Natural killer cell (primary cell): ENCODE results near the gene ZNF148. TPM values are rescaled to one million over a fixed set of nuclear protein-coding genes. Genes with fewer than 3 reads are reported as not detected.

ENCODE experiments used
- ATAC-seq, 3 donors: fragments of 150-1000 bp in 2 of 3; fragments of 200-7000 bp in 1 of 3; cut with Tn5 transposase; 1 replicate in 1 of 3; 2 replicates in 2 of 3; pipeline ENCODE4 v1.10.0; 2021; ENCODE audit warnings: mild to moderate bottlenecking in 2 of 3, moderate library complexity in 2 of 3
- DNase-seq, 2 donors: peaks; one replicate each; pipeline versions ENCODE4 v3.0.0 to v3.0.0-alpha.2; 2013 to 2021; ENCODE audit warnings: mixed read lengths in 1 of 2
- H3K27ac ChIP-seq: one replicate; pipeline ENCODE4 v1.5.1; 2013; ENCODE audit warnings: mild to moderate bottlenecking, low read length
- H3K27me3 ChIP-seq: one replicate; pipeline ENCODE4 v1.6.1; 2013; ENCODE audit warnings: low read length; ENCODE audit not compliant: control insufficient read depth, insufficient read depth
- H3K36me3 ChIP-seq: one replicate; pipeline ENCODE4 v1.6.1; 2013; ENCODE audit warnings: low read length; ENCODE audit not compliant: control insufficient read depth, insufficient read depth
- H3K4me1 ChIP-seq: one replicate; pipeline ENCODE4 v1.6.1; 2013; ENCODE audit warnings: low read length; ENCODE audit not compliant: control insufficient read depth, insufficient read depth
- H3K4me3 ChIP-seq: one replicate; pipeline ENCODE4 v1.5.1; 2013; ENCODE audit warnings: low read length
- H3K9me3 ChIP-seq: one replicate; pipeline ENCODE4 v1.6.1; 2013; ENCODE audit warnings: low read length; ENCODE audit not compliant: control insufficient read depth, insufficient read depth
- H3K27ac Mint-ChIP-seq, 2 donors: one replicate each; pipeline ENCODE4 v1.8.0; 2022; ENCODE audit warnings: mild to moderate bottlenecking in 2 of 2, mixed read lengths in 2 of 2, moderate library complexity in 1 of 2
- H3K27me3 Mint-ChIP-seq, 2 donors: one replicate each; pipeline ENCODE4 v1.8.0; 2022; ENCODE audit warnings: low read depth in 2 of 2, mixed read lengths in 2 of 2
- H3K36me3 Mint-ChIP-seq: one replicate; pipeline ENCODE4 v1.8.0; 2022; ENCODE audit warnings: mixed read lengths
- H3K4me1 Mint-ChIP-seq, 2 donors: one replicate each; pipeline ENCODE4 v1.8.0; 2022; ENCODE audit warnings: mixed read lengths in 2 of 2
- H3K4me3 Mint-ChIP-seq: one replicate; pipeline ENCODE4 v1.8.0; 2022; ENCODE audit warnings: mild to moderate bottlenecking, moderate library complexity, mixed read lengths
- H3K9me3 Mint-ChIP-seq, 2 donors: one replicate each; pipeline ENCODE4 v1.8.0; 2022; ENCODE audit warnings: mixed read lengths in 2 of 2
- CTCF ChIP-seq: fragments of 200-600 bp; IDR thresholded peaks from one replicate; pipeline ENCODE4 v1.8.0; 2022; ENCODE audit warnings: antibody characterized with exemption
- WGBS: methylation state at CpG from one replicate; pipeline ENCODE4 v1.1.7; 2013; ENCODE audit warnings: missing lambda C conversion rate; ENCODE audit not compliant: insufficient coverage; 5-methylcytosine and 5-hydroxymethylcytosine counted together
- intact Hi-C: fragments of 100-400 bp; cut with micrococcal nuclease; formaldehyde crosslinking; loops from one replicate; pipeline ENCODE4 v1.14.2; 2022
- total RNA-seq, 4 donors: library from RNA; stranded (reverse); fragments of 120-200 nt in 1 of 4; gene quantifications; one replicate each; pipeline versions ENCODE4 v1.2.3 to v1.2.4, GENCODE V29; 2013 to 2022

The ZNF148 gene
- total RNA-seq, 3 donors from 2014 or later (not counting 1 experiment from before 2014, with no cell fraction given), result 61.1 to 72.5 (median 62.8) TPM

- TF ChIP-seq CTCF, result no peak
These were observed 43.9 kb downstream of the ZNF148 start for GRCh38 chr3:125331243-125331642.

GRCh38 chr3:125326957-125327356 lies 48.2 kb downstream of the ZNF148 start:
- no peaks in the 10 kb centered on the region for H3K27me3 Mint-ChIP-seq
- no peak overlapping the region for H3K4me3 Mint-ChIP-seq
- peaks cover 0 to 24% of the 10 kb centered on the region in 2 donors for H3K4me1 Mint-ChIP-seq
- peaks cover 4% of the 10 kb centered on the region for H3K9me3 ChIP-seq
- H3K36me3 Mint-ChIP-seq, result peaks cover 14% of the 10 kb centered on the region
- H3K9me3 Mint-ChIP-seq, result peaks cover 2 to 3% of the 10 kb centered on the region in 2 donors
- no peaks in the 10 kb centered on the region for H3K27me3 ChIP-seq
- no peaks in the 10 kb centered on the region for H3K4me1 ChIP-seq
- TF ChIP-seq CTCF, result no peak
- ATAC-seq, result no peak
- WGBS, result 100% methylated on average over 2 of the region's 4 CpGs
- H3K27ac ChIP-seq, result no peak overlapping the region
- peak overlapping the region in 1 of 2 donors; percentile 4 for H3K27ac Mint-ChIP-seq
- no peak for DNase-seq
- H3K4me3 ChIP-seq, result no peak overlapping the region
- peaks cover 15% of the 10 kb centered on the region for H3K36me3 ChIP-seq
- intact Hi-C loops, result no loop called here

More at GRCh38 chr3:125331243-125331642, 43.9 kb downstream of the ZNF148 start:
- no peaks in the 10 kb centered on the region for H3K27me3 Mint-ChIP-seq
- H3K36me3 Mint-ChIP-seq, result no peaks in the 10 kb centered on the region
- H3K4me3 ChIP-seq, result no peak overlapping the region
- H3K27ac Mint-ChIP-seq, result peak overlapping the region; percentile 34 to 38
- no peak overlapping the region for H3K4me3 Mint-ChIP-seq
- H3K27ac ChIP-seq, result no peak overlapping the region
- intact Hi-C loops, result no loop called here
- H3K9me3 ChIP-seq, result no peaks in the 10 kb centered on the region
- H3K4me1 ChIP-seq, result no peaks in the 10 kb centered on the region
- no peak for ATAC-seq
- peaks cover 23 to 42% of the 10 kb centered on the region in 2 donors for H3K4me1 Mint-ChIP-seq
- DNase-seq, result no peak
- no peaks in the 10 kb centered on the region for H3K27me3 ChIP-seq
- H3K9me3 Mint-ChIP-seq, result peaks cover 2 to 6% of the 10 kb centered on the region in 2 donors
- peaks cover 6% of the 10 kb centered on the region for H3K36me3 ChIP-seq

- H3K27ac Mint-ChIP-seq, result peak overlapping the region in 1 of 2 donors; percentile 11
- Histone ChIP-seq H3K4me1 (no peaks in the 10 kb centered on the region), H3K36me3 (peaks cover 15% of the 10 kb centered on the region), H3K9me3 (peaks cover 4% of the 10 kb centered on the region), H3K27me3 (no peaks in the 10 kb centered on the region), H3K27ac (no peak overlapping the region), H3K4me3 (no peak overlapping the region)
- H3K4me1 Mint-ChIP-seq, result peaks cover 0 to 15% of the 10 kb centered on the region in 2 donors
- H3K9me3 Mint-ChIP-seq, result peaks cover 2 to 3% of the 10 kb centered on the region in 2 donors
- intact Hi-C loops, result no loop called here
- DNase-seq (no peak), ATAC-seq (no peak)
- H3K4me3 Mint-ChIP-seq, result no peak overlapping the region
- no peaks in the 10 kb centered on the region for H3K27me3 Mint-ChIP-seq
- TF ChIP-seq CTCF, result no peak
- peaks cover 14% of the 10 kb centered on the region for H3K36me3 Mint-ChIP-seq
These were observed 49.4 kb downstream of the ZNF148 start for GRCh38 chr3:125325746-125326145.

GRCh38 chr3:125324341-125324740 lies 50.8 kb downstream of the ZNF148 start:
- DNase-seq, result no peak
- peaks cover 0 to 15% of the 10 kb centered on the region in 2 donors for H3K4me1 Mint-ChIP-seq

More at GRCh38 chr3:125324341-125324740, 50.8 kb downstream of the ZNF148 start:
- Histone ChIP-seq H3K27ac (no peak overlapping the region), H3K36me3 (peaks cover 11% of the 10 kb centered on the region), H3K4me1 (no peaks in the 10 kb centered on the region), H3K27me3 (no peaks in the 10 kb centered on the region), H3K9me3 (peaks cover 4% of the 10 kb centered on the region), H3K4me3 (no peak overlapping the region)
- Mint-ChIP-seq H3K9me3 (peaks cover 2 to 3% of the 10 kb centered on the region in 2 donors), H3K36me3 (peaks cover 14% of the 10 kb centered on the region), H3K27me3 (no peaks in the 10 kb centered on the region), H3K27ac (peak overlapping the region in 1 of 2 donors; percentile 11), H3K4me3 (no peak overlapping the region)
- 100% methylated on average over 1 of the region's 1 CpG for WGBS
- TF ChIP-seq CTCF, result no peak
- intact Hi-C loops, result no loop called here
- ATAC-seq, result no peak
